PFSK-1 (cell line): ENCODE results near the gene RPL36.

Source experiments
- FOXP2 ChIP-seq: optimal IDR thresholded peaks from 2 replicates; pipeline ENCODE3; 2011; ENCODE audit warnings: borderline replicate concordance, control low read depth, inconsistent platforms; ENCODE audit not compliant: insufficient read depth; ENCODE audit errors: extremely low read length, extremely low read depth
- POLR2AphosphoS5 ChIP-seq: IDR thresholded peaks from 2 replicates; pipeline ENCODE4 v1.6.1; 2012; ENCODE audit warnings: low read depth, mild to moderate bottlenecking, control low read depth, low read length, moderate library complexity
- REST ChIP-seq, 2 experiments: IDR thresholded peaks; 2 replicates each; pipeline versions ENCODE4 v1.6.1 to v1.8.0; 2011 to 2012; ENCODE audit warnings: low read depth in 2 of 2, low read length in 2 of 2, control low read depth in 1 of 2, inconsistent platforms in 1 of 2, mild to moderate bottlenecking in 1 of 2, moderate library complexity in 1 of 2; ENCODE audit not compliant: insufficient read depth in 1 of 2
- SIN3A ChIP-seq: IDR thresholded peaks from 2 replicates; pipeline ENCODE4 v1.6.1; 2012; ENCODE audit warnings: mild to moderate bottlenecking, low read length, moderate library complexity, borderline replicate concordance; ENCODE audit not compliant: insufficient read depth
- TAF1 ChIP-seq: IDR thresholded peaks from 2 replicates; pipeline ENCODE4 v1.6.1; 2012; ENCODE audit warnings: low read length, control low read depth, borderline replicate concordance; ENCODE audit not compliant: insufficient read depth

RPL36 gene

GRCh38 chr19:5692723-5693194 lies 2.7 kb downstream of the RPL36 start:
- TF ChIP-seq POLR2AphosphoS5 (peak; percentile 46; the same call in 1 of the 2 replicates), REST (IDR thresholded peaks at IDR 0.05; ENCODE audit: insufficient read depth in 1 of 2, low read depth in 2 of 2, low read length in 2 of 2) (no peak)

- TF ChIP-seq POLR2AphosphoS5 = peak; percentile 2
- no peak for TF ChIP-seq TAF1
- TF ChIP-seq FOXP2 = no peak
These were observed 3.4 kb downstream of the RPL36 start for GRCh38 chr19:5693195-5694166.

GRCh38 chr19:5694167-5694955 lies 4.3 kb downstream of the RPL36 start:
- 0 out of 2 replicates have a peak, but pooled peaks have one; percentile 19 for TF ChIP-seq POLR2AphosphoS5
- TF ChIP-seq SIN3A = no peak

GRCh38 chr19:5694956-5695648 lies 5.0 kb downstream of the RPL36 start:
- no peak for TF ChIP-seq TAF1
- TF ChIP-seq REST (IDR thresholded peaks at IDR 0.05; ENCODE audit: insufficient read depth in 1 of 2, low read depth in 2 of 2, low read length in 2 of 2) = no peak
- no peak for TF ChIP-seq FOXP2
- no peak for TF ChIP-seq POLR2AphosphoS5
- no peak for TF ChIP-seq SIN3A

GRCh38 chr19:5695649-5696195 lies 5.6 kb downstream of the RPL36 start:
- TF ChIP-seq POLR2AphosphoS5 = no peak
- TF ChIP-seq SIN3A = no peak
- no peak for TF ChIP-seq REST (IDR thresholded peaks at IDR 0.05; ENCODE audit: insufficient read depth in 1 of 2, low read depth in 2 of 2, low read length in 2 of 2)
- TF ChIP-seq FOXP2 = no peak
- TF ChIP-seq TAF1 = no peak
